WTC11 (cell line): ENCODE data around the gene GAK. TPM values are rescaled to one million over a fixed set of nuclear protein-coding genes. Genes with fewer than 3 reads are reported as not detected.

Experiments used
- ATAC-seq: fragments of 200-7000 bp; cut with Tn5 transposase; 2 replicates; pipeline ENCODE4 v1.10.0; 2021; ENCODE audit warnings: mild to moderate bottlenecking, moderate library complexity
- CTCF ChIA-PET: fragments of 300-600 bp; sonication (Branson Sonifier 250); formaldehyde crosslinking; loops from one replicate; lab custom pipeline; 2021; ENCODE audit warnings: antibody characterized with exemption; lab: Charles Lee
- POLR2A ChIA-PET: fragments of 350-600 bp; sonication (Branson Sonifier 250); formaldehyde crosslinking; loops from one replicate; lab custom pipeline; 2021; ENCODE audit warnings: antibody characterized with exemption; lab: Charles Lee
- DNase-seq: peaks from one replicate; pipeline ENCODE4 v3.0.0; 2021; ENCODE audit warnings: low spot score
- H3K27ac Mint-ChIP-seq: 2 replicates; pipeline ENCODE4 v1.8.0; 2021; ENCODE audit warnings: mixed read lengths
- H3K27me3 Mint-ChIP-seq: 2 replicates; pipeline ENCODE4 v1.8.0; 2021; ENCODE audit warnings: low read depth, mild to moderate bottlenecking, moderate library complexity, mixed read lengths
- H3K36me3 Mint-ChIP-seq: 2 replicates; pipeline ENCODE4 v1.8.0; 2021; ENCODE audit warnings: mixed read lengths
- H3K4me1 Mint-ChIP-seq: 2 replicates; pipeline ENCODE4 v1.8.0; 2022; ENCODE audit warnings: mixed read lengths
- H3K4me3 Mint-ChIP-seq: 2 replicates; pipeline ENCODE4 v1.8.0; 2021; ENCODE audit warnings: mild to moderate bottlenecking, moderate library complexity, mixed read lengths
- H3K9me3 Mint-ChIP-seq: 2 replicates; pipeline ENCODE4 v1.8.0; 2021; ENCODE audit warnings: mixed read lengths
- ATF1 ChIP-seq: sonication (generic); formaldehyde crosslinking; IDR thresholded peaks from 2 replicates; pipeline ENCODE4 v1.8.1; 2023; ENCODE audit warnings: mild to moderate bottlenecking, moderate library complexity, missing genetic modification reagents
- ETV6 ChIP-seq: sonication (generic); formaldehyde crosslinking; IDR thresholded peaks from 2 replicates; pipeline ENCODE4 v1.8.1; 2022; ENCODE audit warnings: mild to moderate bottlenecking, missing genetic modification reagents
- FOXK1 ChIP-seq: sonication (generic); formaldehyde crosslinking; IDR thresholded peaks from 2 replicates; pipeline ENCODE4 v1.8.0; 2022; ENCODE audit warnings: mild to moderate bottlenecking, moderate library complexity, missing genetic modification reagents
- MYBL2 ChIP-seq: sonication (generic); formaldehyde crosslinking; IDR thresholded peaks from 2 replicates; pipeline ENCODE4 v1.8.1; 2023; ENCODE audit warnings: mild to moderate bottlenecking, moderate library complexity, missing genetic modification reagents
- NFATC4 ChIP-seq: fragments of 250-450 bp; sonication (Bioruptor Pico); IDR thresholded peaks from 2 replicates; pipeline ENCODE4 v1.9.0; 2021; ENCODE audit warnings: mild to moderate bottlenecking
- NFYB ChIP-seq: sonication (generic); formaldehyde crosslinking; conservative IDR thresholded peaks from 2 replicates; pipeline ENCODE4 v1.8.0; 2022; ENCODE audit warnings: low read depth, missing genetic modification reagents
- NR1H2 ChIP-seq: sonication (generic); formaldehyde crosslinking; IDR thresholded peaks from 2 replicates; pipeline ENCODE4 v1.9.0; 2021; ENCODE audit warnings: mild to moderate bottlenecking, moderate library complexity, missing genetic modification reagents
- NR3C1 ChIP-seq: sonication (generic); formaldehyde crosslinking; conservative IDR thresholded peaks from 2 replicates; pipeline ENCODE4 v1.8.1; 2023; ENCODE audit warnings: low read depth, mild to moderate bottlenecking, missing genetic modification reagents
- PRRX2 ChIP-seq: fragments of 250-450 bp; sonication (Bioruptor Pico); IDR thresholded peaks from 2 replicates; pipeline ENCODE4 v1.8.0; 2021; ENCODE audit warnings: mild to moderate bottlenecking
- SP1 ChIP-seq: sonication (generic); formaldehyde crosslinking; conservative IDR thresholded peaks from 2 replicates; pipeline ENCODE4 v1.8.1; 2022; ENCODE audit warnings: missing genetic modification reagents
- TP53 ChIP-seq: sonication (generic); formaldehyde crosslinking; IDR thresholded peaks from 2 replicates; pipeline ENCODE4 v1.8.1; 2023; ENCODE audit warnings: mild to moderate bottlenecking, missing genetic modification reagents
- ZBTB21 ChIP-seq: sonication (generic); formaldehyde crosslinking; IDR thresholded peaks from 2 replicates; pipeline ENCODE4 v1.8.1; 2023; ENCODE audit warnings: mild to moderate bottlenecking, missing genetic modification reagents, borderline replicate concordance
- ZNF121 ChIP-seq: sonication (generic); formaldehyde crosslinking; IDR thresholded peaks from 2 replicates; pipeline ENCODE4 v1.8.0; 2023; ENCODE audit warnings: missing genetic modification reagents
- ZNF416 ChIP-seq: fragments of 250-450 bp; sonication (Bioruptor Pico); IDR thresholded peaks from 2 replicates; pipeline ENCODE4 v1.9.0; 2021; ENCODE audit warnings: mild to moderate bottlenecking, inconsistent platforms
- ZNF671 ChIP-seq: fragments of 250-450 bp; sonication (Bioruptor Pico); IDR thresholded peaks from 2 replicates; pipeline ENCODE4 v1.8.0; 2021; ENCODE audit warnings: mild to moderate bottlenecking
- total RNA-seq: library from RNA; stranded (reverse); gene quantifications from 3 replicates; pipeline ENCODE4 v1.2.3, GENCODE V29; 2021
- TF ChIP-seq, protein P1 (sequence below): fragments of 250-450 bp; sonication (Bioruptor Pico); IDR thresholded peaks from 2 replicates; pipeline ENCODE4 v2.1.2; 2022; ENCODE audit warnings: mild to moderate bottlenecking, moderate library complexity
- TF ChIP-seq, protein P2 (sequence below): sonication (generic); formaldehyde crosslinking; IDR thresholded peaks from 2 replicates; pipeline ENCODE4 v1.8.0; 2022; ENCODE audit warnings: mild to moderate bottlenecking, missing genetic modification reagents
- TF ChIP-seq, protein P3 (sequence below): sonication (generic); formaldehyde crosslinking; IDR thresholded peaks from 2 replicates; pipeline ENCODE4 v1.8.1; 2023; ENCODE audit warnings: mild to moderate bottlenecking, missing genetic modification reagents
- TF ChIP-seq, protein P4 (sequence below): sonication (generic); formaldehyde crosslinking; IDR thresholded peaks from 2 replicates; pipeline ENCODE4 v1.8.0; 2022; ENCODE audit warnings: missing genetic modification reagents
- TF ChIP-seq, protein P5 (sequence below): sonication (generic); formaldehyde crosslinking; IDR thresholded peaks from 2 replicates; pipeline ENCODE4 v1.8.0; 2022; ENCODE audit warnings: mild to moderate bottlenecking, missing genetic modification reagents
- TF ChIP-seq, protein P6 (sequence below): sonication (generic); formaldehyde crosslinking; IDR thresholded peaks from 2 replicates; pipeline ENCODE4 v1.8.1; 2023; ENCODE audit warnings: mild to moderate bottlenecking, missing genetic modification reagents, moderate library complexity
- TF ChIP-seq, protein P7 (sequence below): fragments of 250-450 bp; sonication (Bioruptor Pico); IDR thresholded peaks from 2 replicates; pipeline ENCODE4 v1.9.0; 2021; ENCODE audit warnings: moderate library complexity, mild to moderate bottlenecking, inconsistent platforms, borderline replicate concordance
- TF ChIP-seq, protein P8 (sequence below): fragments of 250-450 bp; sonication (Bioruptor Pico); IDR thresholded peaks from 2 replicates; pipeline ENCODE4 v1.8.0; 2021; ENCODE audit warnings: mild to moderate bottlenecking

The GAK gene
- total RNA-seq, 1 experiment from 2014 or later = 121 TPM

DNA sequence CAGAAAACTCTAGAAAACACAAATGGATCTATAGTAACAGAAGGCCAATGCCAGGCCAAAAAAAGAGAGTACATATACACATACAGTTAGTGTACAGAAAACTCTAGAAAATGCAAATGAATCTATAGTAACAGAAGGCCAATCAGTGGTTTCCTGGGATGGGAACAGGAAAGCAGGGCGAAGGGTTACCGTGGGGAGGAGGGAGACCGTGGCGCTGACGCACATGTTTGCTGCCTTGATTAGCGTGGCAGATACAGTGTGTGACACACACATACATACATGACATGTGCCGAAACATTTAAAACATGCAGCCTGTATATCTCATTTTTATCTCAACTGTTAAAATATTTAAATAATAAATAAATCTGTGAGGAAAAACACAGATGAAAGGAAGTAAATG is 14.7 kb downstream of the GAK start:
- no peak for ATAC-seq
- CTCF ChIA-PET = no interaction called here
- peaks cover 4% of the 10 kb centered on the region for H3K4me1 Mint-ChIP-seq

DNA sequence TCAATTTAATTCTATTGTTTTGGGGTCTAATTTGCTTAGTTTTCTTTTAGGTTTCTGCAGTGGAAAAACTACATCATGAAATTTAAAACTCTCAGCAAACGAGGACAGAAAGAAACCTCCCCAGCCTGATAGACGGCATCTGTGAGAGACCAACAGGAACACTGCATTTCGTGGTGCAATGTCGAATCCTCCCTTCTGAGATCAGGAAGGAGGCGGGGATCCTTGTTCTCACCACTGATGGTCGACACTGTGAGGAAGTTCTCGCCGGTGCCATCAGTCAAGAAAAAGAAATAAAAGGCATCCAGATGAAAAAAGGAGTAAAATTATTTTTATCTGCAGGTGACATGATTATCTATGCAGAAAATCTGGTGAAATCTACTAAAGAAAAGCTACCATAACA is 16.5 kb downstream of the GAK start:
- H3K36me3 Mint-ChIP-seq = peaks cover 10% of the 10 kb centered on the region
- DNase-seq (no peak), ATAC-seq (no peak)
- H3K27ac Mint-ChIP-seq = no peak overlapping the region
- no peak overlapping the region for H3K4me3 Mint-ChIP-seq
- no peaks in the 10 kb centered on the region for H3K9me3 Mint-ChIP-seq
- peaks cover 5% of the 10 kb centered on the region for H3K4me1 Mint-ChIP-seq
- ChIA-PET CTCF (no interaction called here), POLR2A (no interaction called here)
- no peaks in the 10 kb centered on the region for H3K27me3 Mint-ChIP-seq
- TF ChIP-seq ATF1 (CRISPR knock-in tag) = no peak
- TF ChIP-seq, protein P1, sequence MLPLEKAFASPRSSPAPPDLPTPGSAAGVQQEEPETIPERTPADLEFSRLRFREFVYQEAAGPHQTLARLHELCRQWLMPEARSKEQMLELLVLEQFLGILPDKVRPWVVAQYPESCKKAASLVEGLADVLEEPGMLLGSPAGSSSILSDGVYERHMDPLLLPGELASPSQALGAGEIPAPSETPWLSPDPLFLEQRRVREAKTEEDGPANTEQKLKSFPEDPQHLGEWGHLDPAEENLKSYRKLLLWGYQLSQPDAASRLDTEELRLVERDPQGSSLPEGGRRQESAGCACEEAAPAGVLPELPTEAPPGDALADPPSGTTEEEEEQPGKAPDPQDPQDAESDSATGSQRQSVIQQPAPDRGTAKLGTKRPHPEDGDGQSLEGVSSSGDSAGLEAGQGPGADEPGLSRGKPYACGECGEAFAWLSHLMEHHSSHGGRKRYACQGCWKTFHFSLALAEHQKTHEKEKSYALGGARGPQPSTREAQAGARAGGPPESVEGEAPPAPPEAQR = no peak
- no peak for TF ChIP-seq MYBL2 (CRISPR knock-in tag)
- TF ChIP-seq SP1 (CRISPR knock-in tag) = no peak

More for the DNA sequence above, 14.7 kb downstream of the GAK start:
- Mint-ChIP-seq H3K27ac (no peak overlapping the region), H3K36me3 (no peaks in the 10 kb centered on the region), H3K27me3 (no peaks in the 10 kb centered on the region), H3K4me3 (no peak overlapping the region), H3K9me3 (no peaks in the 10 kb centered on the region)
- POLR2A ChIA-PET = no interaction called here
- no peak for TF ChIP-seq PRRX2
- TF ChIP-seq SP1 (CRISPR knock-in tag) = no peak
- TF ChIP-seq, protein P2, sequence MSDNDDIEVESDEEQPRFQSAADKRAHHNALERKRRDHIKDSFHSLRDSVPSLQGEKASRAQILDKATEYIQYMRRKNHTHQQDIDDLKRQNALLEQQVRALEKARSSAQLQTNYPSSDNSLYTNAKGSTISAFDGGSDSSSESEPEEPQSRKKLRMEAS (CRISPR knock-in tag) = no peak
- TF ChIP-seq ZBTB21 (CRISPR knock-in tag) = no peak
- TF ChIP-seq, protein P3, sequence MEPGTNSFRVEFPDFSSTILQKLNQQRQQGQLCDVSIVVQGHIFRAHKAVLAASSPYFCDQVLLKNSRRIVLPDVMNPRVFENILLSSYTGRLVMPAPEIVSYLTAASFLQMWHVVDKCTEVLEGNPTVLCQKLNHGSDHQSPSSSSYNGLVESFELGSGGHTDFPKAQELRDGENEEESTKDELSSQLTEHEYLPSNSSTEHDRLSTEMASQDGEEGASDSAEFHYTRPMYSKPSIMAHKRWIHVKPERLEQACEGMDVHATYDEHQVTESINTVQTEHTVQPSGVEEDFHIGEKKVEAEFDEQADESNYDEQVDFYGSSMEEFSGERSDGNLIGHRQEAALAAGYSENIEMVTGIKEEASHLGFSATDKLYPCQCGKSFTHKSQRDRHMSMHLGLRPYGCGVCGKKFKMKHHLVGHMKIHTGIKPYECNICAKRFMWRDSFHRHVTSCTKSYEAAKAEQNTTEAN (CRISPR knock-in tag) = no peak
- TF ChIP-seq, protein P4, sequence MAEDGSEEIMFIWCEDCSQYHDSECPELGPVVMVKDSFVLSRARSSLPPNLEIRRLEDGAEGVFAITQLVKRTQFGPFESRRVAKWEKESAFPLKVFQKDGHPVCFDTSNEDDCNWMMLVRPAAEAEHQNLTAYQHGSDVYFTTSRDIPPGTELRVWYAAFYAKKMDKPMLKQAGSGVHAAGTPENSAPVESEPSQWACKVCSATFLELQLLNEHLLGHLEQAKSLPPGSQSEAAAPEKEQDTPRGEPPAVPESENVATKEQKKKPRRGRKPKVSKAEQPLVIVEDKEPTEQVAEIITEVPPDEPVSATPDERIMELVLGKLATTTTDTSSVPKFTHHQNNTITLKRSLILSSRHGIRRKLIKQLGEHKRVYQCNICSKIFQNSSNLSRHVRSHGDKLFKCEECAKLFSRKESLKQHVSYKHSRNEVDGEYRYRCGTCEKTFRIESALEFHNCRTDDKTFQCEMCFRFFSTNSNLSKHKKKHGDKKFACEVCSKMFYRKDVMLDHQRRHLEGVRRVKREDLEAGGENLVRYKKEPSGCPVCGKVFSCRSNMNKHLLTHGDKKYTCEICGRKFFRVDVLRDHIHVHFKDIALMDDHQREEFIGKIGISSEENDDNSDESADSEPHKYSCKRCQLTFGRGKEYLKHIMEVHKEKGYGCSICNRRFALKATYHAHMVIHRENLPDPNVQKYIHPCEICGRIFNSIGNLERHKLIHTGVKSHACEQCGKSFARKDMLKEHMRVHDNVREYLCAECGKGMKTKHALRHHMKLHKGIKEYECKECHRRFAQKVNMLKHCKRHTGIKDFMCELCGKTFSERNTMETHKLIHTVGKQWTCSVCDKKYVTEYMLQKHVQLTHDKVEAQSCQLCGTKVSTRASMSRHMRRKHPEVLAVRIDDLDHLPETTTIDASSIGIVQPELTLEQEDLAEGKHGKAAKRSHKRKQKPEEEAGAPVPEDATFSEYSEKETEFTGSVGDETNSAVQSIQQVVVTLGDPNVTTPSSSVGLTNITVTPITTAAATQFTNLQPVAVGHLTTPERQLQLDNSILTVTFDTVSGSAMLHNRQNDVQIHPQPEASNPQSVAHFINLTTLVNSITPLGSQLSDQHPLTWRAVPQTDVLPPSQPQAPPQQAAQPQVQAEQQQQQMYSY (CRISPR knock-in tag) = no peak
- TF ChIP-seq, protein P5, sequence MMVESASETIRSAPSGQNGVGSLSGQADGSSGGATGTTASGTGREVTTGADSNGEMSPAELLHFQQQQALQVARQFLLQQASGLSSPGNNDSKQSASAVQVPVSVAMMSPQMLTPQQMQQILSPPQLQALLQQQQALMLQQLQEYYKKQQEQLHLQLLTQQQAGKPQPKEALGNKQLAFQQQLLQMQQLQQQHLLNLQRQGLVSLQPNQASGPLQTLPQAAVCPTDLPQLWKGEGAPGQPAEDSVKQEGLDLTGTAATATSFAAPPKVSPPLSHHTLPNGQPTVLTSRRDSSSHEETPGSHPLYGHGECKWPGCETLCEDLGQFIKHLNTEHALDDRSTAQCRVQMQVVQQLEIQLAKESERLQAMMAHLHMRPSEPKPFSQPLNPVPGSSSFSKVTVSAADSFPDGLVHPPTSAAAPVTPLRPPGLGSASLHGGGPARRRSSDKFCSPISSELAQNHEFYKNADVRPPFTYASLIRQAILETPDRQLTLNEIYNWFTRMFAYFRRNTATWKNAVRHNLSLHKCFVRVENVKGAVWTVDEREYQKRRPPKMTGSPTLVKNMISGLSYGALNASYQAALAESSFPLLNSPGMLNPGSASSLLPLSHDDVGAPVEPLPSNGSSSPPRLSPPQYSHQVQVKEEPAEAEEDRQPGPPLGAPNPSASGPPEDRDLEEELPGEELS (CRISPR knock-in tag) = no peak
- TF ChIP-seq, protein P6, sequence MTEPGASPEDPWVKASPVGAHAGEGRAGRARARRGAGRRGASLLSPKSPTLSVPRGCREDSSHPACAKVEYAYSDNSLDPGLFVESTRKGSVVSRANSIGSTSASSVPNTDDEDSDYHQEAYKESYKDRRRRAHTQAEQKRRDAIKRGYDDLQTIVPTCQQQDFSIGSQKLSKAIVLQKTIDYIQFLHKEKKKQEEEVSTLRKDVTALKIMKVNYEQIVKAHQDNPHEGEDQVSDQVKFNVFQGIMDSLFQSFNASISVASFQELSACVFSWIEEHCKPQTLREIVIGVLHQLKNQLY (CRISPR knock-in tag) = no peak
- TF ChIP-seq NFATC4 (CRISPR knock-in tag) = no peak
- no peak for TF ChIP-seq TP53 (CRISPR knock-in tag)
- no peak for TF ChIP-seq NR1H2
- TF ChIP-seq, protein P7, sequence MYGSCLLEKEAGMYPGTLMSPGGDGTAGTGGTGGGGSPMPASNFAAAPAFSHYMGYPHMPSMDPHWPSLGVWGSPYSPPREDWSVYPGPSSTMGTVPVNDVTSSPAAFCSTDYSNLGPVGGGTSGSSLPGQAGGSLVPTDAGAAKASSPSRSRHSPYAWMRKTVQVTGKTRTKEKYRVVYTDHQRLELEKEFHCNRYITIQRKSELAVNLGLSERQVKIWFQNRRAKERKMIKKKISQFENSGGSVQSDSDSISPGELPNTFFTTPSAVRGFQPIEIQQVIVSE (CRISPR knock-in tag) = no peak
- TF ChIP-seq NFYB = no peak
- TF ChIP-seq ZNF671 (CRISPR knock-in tag) = no peak
- TF ChIP-seq ETV6 (CRISPR knock-in tag) = no peak
- TF ChIP-seq NR3C1 (CRISPR knock-in tag) = no peak
- no peak for TF ChIP-seq FOXK1 (CRISPR knock-in tag)
- TF ChIP-seq, protein P8, sequence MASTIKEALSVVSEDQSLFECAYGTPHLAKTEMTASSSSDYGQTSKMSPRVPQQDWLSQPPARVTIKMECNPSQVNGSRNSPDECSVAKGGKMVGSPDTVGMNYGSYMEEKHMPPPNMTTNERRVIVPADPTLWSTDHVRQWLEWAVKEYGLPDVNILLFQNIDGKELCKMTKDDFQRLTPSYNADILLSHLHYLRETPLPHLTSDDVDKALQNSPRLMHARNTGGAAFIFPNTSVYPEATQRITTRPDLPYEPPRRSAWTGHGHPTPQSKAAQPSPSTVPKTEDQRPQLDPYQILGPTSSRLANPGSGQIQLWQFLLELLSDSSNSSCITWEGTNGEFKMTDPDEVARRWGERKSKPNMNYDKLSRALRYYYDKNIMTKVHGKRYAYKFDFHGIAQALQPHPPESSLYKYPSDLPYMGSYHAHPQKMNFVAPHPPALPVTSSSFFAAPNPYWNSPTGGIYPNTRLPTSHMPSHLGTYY (CRISPR knock-in tag) = no peak
- TF ChIP-seq ZNF416 (CRISPR knock-in tag) = no peak
- TF ChIP-seq ZNF121 (CRISPR knock-in tag) = no peak
- no peak for DNase-seq
